Activated naive CD4-positive, alpha-beta T cell treated with anti-CD3 and anti-CD28 coated beads, Interleukin-2, amount 50 U/mL, for 24 hours (primary cell): ENCODE data around the gene ZNG1E.
A peak's percentile ranks its signal among the peaks of the same experiment; 100 is the strongest.
"Not testable (repeated sequence)": the region's sequence is repeated elsewhere in the genome, so short reads cannot be mapped to it uniquely, and the experiment has no call there.

Experiments used
- H3K27ac Mint-ChIP-seq: one replicate; pipeline ENCODE4 v1.8.0; 2021; ENCODE audit warnings: mild to moderate bottlenecking, mixed read lengths
- H3K27me3 Mint-ChIP-seq: one replicate; pipeline ENCODE4 v1.8.0; 2021; ENCODE audit warnings: mixed read lengths
- H3K36me3 Mint-ChIP-seq: one replicate; pipeline ENCODE4 v1.8.0; 2021; ENCODE audit warnings: mixed read lengths
- H3K4me1 Mint-ChIP-seq: one replicate; pipeline ENCODE4 v1.8.0; 2021; ENCODE audit warnings: mixed read lengths
- H3K4me3 Mint-ChIP-seq: one replicate; pipeline ENCODE4 v1.8.0; 2021; ENCODE audit warnings: mild to moderate bottlenecking, mixed read lengths
- H3K9me3 Mint-ChIP-seq: one replicate; pipeline ENCODE4 v1.8.0; 2021; ENCODE audit warnings: mixed read lengths

Gene ZNG1E

DNA sequence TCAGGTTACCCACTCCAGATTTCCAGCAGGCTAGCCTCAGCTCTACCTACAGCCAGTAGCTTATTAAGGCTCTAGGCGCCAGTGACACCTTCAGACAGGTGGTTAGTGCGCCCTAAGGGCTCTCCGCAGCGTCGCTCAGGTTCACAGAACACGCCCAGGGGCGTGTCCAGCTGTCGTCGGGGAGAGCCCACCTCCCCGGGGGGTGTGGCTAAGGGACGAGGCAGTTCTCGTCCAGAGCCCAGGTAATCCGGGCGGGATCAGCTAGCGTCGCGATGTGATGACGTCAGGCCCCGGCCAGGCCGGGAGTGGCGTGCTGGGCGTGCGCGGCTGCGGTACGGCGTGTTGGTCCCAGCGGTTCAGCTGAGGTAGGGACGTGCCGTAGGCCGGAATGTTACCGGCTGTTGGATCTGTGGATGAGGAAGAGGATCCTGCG lies at the start of gene ZNG1E:
TSS of gene ZNG1E (plus strand) at position 340 of the 433 bp plus-strand sequence. CDS start at position 389, 49 bp downstream.
- H3K27me3 Mint-ChIP-seq, H3K9me3 Mint-ChIP-seq, H3K36me3 Mint-ChIP-seq, H3K4me1 Mint-ChIP-seq: not testable (repeated sequence)
- peak within 1 kb of the TSS; percentile 86 for H3K4me3 Mint-ChIP-seq
- peak within 1 kb of the TSS; percentile 79 for H3K27ac Mint-ChIP-seq

DNA sequence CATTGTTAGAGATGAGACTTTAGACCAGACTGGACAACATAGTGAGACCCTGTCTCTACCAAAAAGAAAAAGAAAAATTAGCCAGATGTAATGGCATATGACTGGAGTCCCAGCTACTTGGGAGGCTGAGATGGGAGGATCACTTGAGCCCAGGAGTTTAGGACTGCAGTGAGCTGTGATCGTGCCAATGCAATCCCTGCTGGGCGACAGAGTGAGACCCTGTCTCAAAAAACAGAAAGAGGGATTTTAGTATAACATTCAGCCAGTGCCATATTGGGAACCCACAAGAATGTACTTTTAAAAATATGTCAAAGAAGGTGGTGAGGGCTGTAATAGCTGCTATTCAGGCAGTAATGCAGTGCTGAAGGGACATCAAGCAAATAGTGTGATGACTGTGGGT lies 2.1 kb upstream of the ZNG1E start:
- not testable (repeated sequence) for H3K4me1 Mint-ChIP-seq, H3K27me3 Mint-ChIP-seq, H3K36me3 Mint-ChIP-seq

GRCh38 chr9:65675018-65675417 lies 710 bp upstream of the ZNG1E start:
- H3K36me3 Mint-ChIP-seq, H3K9me3 Mint-ChIP-seq, H3K4me1 Mint-ChIP-seq, H3K27me3 Mint-ChIP-seq: not testable (repeated sequence)
- Mint-ChIP-seq H3K4me3 (peak overlapping the region; percentile 63), H3K27ac (peak overlapping the region; percentile 14)

More for the DNA sequence above, 2.1 kb upstream of the ZNG1E start:
- not testable (repeated sequence) for H3K9me3 Mint-ChIP-seq, H3K27ac Mint-ChIP-seq, H3K4me3 Mint-ChIP-seq

- H3K27ac Mint-ChIP-seq, result peak overlapping the region; percentile 79
These were observed 661 bp downstream of the ZNG1E start for GRCh38 chr9:65676389-65676788.

GRCh38 chr9:65678533-65678932 lies 2.8 kb downstream of the ZNG1E start:
- not testable (repeated sequence) for H3K27ac Mint-ChIP-seq, H3K36me3 Mint-ChIP-seq

More at GRCh38 chr9:65676389-65676788, 661 bp downstream of the ZNG1E start:
- H3K4me3 Mint-ChIP-seq, result peak overlapping the region; percentile 86
- H3K27me3 Mint-ChIP-seq, H3K9me3 Mint-ChIP-seq, H3K36me3 Mint-ChIP-seq, H3K4me1 Mint-ChIP-seq: not testable (repeated sequence)

DNA sequence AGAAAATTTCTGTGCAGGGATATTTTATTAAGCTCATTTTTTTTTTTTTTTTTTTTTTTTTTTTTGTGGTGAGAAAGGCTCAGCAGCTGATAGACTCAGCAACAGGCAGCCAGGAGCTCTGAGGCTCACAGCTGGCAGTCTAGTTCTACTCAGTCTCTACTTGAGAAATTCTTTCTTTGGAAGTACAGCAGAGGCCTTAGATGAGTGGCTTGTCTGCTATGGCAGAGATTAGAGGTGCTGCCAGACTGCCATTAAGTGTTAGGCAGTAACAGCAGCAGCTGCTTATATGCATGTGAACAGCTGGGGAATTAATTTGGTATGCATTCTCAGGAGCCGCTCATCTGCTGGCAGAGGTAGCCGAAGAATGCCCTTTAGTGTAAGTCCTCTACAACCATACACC lies 27.8 kb downstream of the ZNG1E start:
- not testable (repeated sequence) for H3K36me3 Mint-ChIP-seq, H3K4me1 Mint-ChIP-seq, H3K27me3 Mint-ChIP-seq, H3K4me3 Mint-ChIP-seq, H3K27ac Mint-ChIP-seq, H3K9me3 Mint-ChIP-seq

More at GRCh38 chr9:65678533-65678932, 2.8 kb downstream of the ZNG1E start:
- not testable (repeated sequence) for H3K4me1 Mint-ChIP-seq, H3K9me3 Mint-ChIP-seq, H3K4me3 Mint-ChIP-seq, H3K27me3 Mint-ChIP-seq

DNA sequence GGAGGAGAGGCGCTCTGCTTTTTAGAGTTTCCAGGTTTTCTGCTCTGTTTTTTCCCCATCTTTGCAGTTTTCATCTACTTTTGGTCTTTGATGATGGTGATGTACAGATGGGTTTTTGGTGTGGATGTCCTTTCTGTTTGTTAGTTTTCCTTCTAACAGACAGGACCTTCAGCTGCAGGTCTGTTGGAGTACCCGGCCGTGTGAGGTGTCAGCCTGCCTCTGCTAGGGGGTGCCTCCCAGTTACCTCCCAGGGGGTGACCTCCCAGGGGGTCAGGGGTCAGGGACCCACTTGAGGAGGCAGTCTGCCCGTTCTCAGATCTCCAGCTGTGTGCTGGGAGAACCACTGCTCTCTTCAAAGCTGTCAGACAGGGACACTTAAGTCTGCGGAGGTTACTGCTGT lies 38.7 kb downstream of the ZNG1E start:
- not testable (repeated sequence) for H3K4me1 Mint-ChIP-seq, H3K9me3 Mint-ChIP-seq, H3K4me3 Mint-ChIP-seq, H3K36me3 Mint-ChIP-seq, H3K27ac Mint-ChIP-seq, H3K27me3 Mint-ChIP-seq

GRCh38 chr9:65737096-65737564 lies 61.4 kb downstream of the ZNG1E start, which contains the start of gene FOXD4L4:
Gene FOXD4L4 (plus strand): TSS chr9:65737146. CDS start chr9:65737146, 0 bp downstream.
- H3K36me3 Mint-ChIP-seq, H3K27me3 Mint-ChIP-seq, H3K27ac Mint-ChIP-seq, H3K4me1 Mint-ChIP-seq, H3K9me3 Mint-ChIP-seq, H3K4me3 Mint-ChIP-seq: not testable (repeated sequence)

GRCh38 chr9:65738133-65738532 lies 62.4 kb downstream of the ZNG1E start:
- not testable (repeated sequence) for H3K9me3 Mint-ChIP-seq, H3K27me3 Mint-ChIP-seq, H3K36me3 Mint-ChIP-seq, H3K4me1 Mint-ChIP-seq, H3K4me3 Mint-ChIP-seq, H3K27ac Mint-ChIP-seq
